Fibroblast of mammary gland (primary cell): ENCODE measurements around the gene B4GALT4.
A peak's percentile ranks its signal among the peaks of the same experiment; 100 is the strongest.

ENCODE experiments used
- DNase-seq: peaks from one replicate; pipeline ENCODE4 v3.0.0-alpha.2; 2010; ENCODE audit warnings: low read depth
- H3K4me3 ChIP-seq: 2 replicates; pipeline ENCODE4 v1.5.1; 2011; ENCODE audit warnings: low read depth, mild to moderate bottlenecking, low read length, moderate library complexity; ENCODE audit not compliant: control insufficient read depth
- CTCF ChIP-seq: conservative IDR thresholded peaks from 2 replicates; pipeline ENCODE4 v1.5.1; 2011; ENCODE audit warnings: low read depth, low read length, inconsistent platforms; ENCODE audit not compliant: control insufficient read depth, insufficient read depth

Gene B4GALT4

GRCh38 chr3:119236756-119237155, 3.9 kb downstream of the B4GALT4 start:
- TF ChIP-seq CTCF = no peak
- DNase-seq = no peak
- H3K4me3 ChIP-seq = no peak overlapping the region

GRCh38 chr3:119235151-119235550, 5.5 kb downstream of the B4GALT4 start:
- TF ChIP-seq CTCF = no peak
- peak; percentile 43 for DNase-seq
- no peak overlapping the region for H3K4me3 ChIP-seq

DNA sequence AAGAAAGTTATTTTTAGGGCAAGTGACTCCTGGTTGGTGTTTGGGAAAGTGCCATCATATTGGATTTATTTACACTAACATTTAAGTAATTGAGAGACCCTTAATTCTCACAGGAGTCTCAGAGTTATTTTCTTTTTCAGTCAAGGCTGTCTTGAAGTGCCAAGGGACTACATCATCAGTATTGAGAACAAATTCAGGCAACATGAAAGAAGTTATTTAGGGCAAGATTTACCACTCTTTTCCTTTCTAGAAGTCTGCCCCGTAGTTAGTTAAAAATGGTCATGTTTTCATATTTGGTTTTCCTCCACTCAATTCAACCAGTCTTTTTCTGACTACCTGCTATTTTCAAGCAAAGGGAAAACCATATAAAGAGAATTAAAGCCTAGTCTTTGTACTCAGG, 6.1 kb downstream of the B4GALT4 start:
- DNase-seq = no peak
- TF ChIP-seq CTCF = no peak
- no peak overlapping the region for H3K4me3 ChIP-seq

DNA sequence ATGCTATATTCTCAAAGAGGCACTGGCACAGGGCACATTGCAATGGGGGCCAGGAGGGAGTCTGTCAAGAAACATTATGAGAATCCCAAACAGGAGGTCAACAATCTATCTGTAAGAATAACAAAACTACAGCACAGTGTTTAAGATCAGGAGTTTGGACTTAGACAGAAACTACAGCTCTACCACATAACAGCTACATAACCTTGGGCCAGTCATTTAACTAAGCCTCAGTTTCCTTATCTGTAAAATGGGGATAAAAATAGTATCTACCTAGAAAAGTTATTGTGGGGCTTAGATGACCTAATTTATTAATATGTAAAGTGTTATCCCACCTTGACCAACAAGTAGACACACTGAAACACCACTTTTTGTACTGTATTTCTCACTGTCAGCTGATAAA, 9.9 kb downstream of the B4GALT4 start:
- no peak for DNase-seq
- no peak overlapping the region for H3K4me3 ChIP-seq
- no peak for TF ChIP-seq CTCF

DNA sequence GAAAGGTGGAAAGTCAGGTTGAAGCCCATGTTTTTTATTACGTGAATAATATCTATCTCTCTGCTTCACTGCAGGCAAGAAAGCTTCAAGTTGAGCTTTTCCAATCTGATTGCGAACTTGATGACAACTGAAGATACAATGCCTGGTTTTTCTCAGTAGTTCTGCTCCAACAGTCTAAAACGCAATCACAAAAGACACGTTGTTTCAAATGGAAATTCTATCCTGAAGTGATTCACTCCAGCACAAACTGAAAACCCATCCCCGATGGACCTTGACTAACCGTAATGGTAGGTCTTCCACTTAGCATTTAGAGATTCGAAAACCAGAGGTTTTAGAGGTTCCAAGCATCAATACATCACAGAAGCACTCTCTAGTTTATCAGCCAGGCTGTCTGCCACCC, 10.6 kb downstream of the B4GALT4 start:
- no peak overlapping the region for H3K4me3 ChIP-seq
- DNase-seq = no peak
- no peak for TF ChIP-seq CTCF

- TF ChIP-seq CTCF = no peak
- no peak overlapping the region for H3K4me3 ChIP-seq
- no peak for DNase-seq
Observed at GRCh38 chr3:119229190-119229589, 11.5 kb downstream of the B4GALT4 start.
